Measurements from ENCODE around the gene TTLL11.
"Not testable (repeated sequence)": the region's sequence is repeated elsewhere in the genome, so short reads cannot be mapped to it uniquely, and the experiment has no call there.

The TTLL11 gene

DNA sequence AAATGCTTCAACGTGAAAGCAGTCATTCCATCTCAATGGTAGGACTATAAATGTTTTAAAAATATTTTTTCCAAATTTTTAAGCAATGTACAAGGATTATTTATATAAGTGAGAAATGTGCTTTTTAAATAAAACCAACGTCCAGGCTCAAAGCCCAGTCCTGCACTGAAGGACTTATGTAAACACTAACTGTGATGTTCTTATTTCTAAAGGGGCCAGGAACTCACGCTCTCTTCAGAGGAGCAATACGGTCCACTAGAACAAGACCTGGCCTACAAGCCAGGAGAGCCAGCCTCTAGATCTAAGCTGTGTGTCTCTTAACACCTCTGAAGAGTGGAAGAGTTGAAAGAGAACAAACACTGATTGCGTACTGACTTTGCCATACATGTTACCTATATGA lies 12.1 kb downstream of the TTLL11 start:
- no peak for DNase-seq

DNA sequence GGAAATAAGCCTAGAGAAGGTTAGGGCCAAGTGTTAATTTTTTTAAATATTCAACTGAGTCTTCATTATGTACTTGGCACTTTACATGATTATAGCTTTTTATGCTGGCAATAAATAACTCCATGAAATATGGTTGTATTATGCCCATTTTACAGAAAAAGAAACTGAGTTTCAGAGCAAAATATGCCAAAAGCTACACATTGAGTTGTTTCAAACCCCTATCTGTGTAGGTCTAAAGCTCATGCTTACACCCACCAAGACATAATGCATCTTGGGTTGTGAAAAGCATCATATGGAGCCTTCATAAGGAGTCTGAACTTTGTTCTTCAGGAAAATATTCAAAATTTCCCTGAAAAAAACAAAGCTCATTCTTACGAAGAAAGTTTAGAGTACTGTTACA lies 14.6 kb downstream of the TTLL11 start:
- no peak for DNase-seq

DNA sequence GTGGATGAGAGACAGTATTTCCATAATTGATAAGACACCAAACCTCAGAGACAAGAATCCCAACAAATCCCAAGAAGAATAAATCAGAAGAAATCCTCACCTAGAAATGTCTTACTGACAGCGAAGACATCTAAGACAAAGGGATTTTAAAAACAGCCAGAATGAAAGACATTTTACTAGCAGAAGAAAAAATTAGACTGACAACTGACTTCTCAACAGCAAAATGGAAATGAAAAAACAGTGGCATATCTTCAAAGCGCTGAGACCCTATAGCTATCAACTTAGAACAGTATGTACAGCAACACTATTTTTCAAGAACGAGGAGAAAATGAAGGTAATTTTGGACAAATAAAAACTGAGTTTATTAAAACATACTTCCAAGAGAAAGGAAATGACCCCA lies 16.3 kb downstream of the TTLL11 start:
- DNase-seq = no peak

DNA sequence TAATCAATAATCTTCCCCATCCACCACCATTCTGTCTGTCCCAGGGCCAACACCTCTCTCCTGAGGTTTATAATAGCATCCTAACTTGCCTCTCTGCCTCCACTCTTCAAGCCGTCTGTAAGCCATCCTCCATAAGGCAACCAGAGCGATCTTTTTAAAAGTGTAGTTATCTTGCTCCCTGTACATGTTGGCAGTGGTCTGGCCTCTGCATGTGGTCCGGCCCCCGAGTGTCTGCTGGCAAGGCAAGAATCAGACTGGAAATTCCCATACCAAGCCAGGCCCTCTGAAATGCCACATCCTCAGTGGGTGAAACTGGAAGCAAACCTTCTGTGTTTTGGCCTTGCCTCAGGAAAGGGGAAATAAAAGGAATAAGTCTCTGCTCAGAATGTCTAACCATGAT lies 17.0 kb downstream of the TTLL11 start:
- no peak for DNase-seq

DNA sequence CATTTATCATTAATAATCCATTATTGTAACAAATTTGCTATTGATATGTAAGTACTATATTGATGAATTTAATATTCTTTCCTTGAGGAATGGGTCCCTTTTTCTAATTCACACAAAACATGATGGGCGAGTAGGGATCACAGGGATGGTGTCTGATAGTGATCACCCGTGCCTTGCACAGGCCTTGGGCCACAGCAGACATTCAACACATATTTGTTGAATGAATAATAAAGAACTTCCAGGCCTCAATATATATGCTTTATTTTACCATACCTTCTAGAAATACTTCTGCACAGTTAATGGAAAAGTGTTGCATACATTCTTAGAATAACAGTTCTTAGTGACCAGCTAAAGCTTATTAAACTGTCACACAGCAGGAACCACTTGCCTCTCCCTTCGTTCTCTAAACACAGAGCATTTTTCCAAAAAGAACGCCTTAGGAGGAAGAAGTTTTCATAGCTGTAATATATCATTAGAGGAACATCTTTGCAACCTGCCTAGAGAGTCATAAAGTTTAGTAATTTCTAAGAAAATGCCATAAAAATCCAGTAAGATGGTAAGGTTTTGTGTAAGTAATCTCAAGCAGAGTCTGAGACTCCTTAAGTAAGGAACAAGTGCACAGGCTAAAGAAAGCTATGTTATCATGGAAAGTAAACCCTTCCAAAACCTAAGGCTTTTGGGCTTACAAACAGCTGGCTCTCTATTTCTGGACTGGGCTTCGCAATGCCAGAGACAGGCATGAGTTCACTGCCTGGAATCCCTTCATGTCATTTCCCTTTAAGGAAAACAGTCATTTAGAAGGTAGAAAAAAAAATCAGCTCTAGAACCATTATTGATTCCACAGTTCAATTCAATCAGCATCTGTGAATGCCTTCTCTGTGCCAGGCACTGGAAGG lies 17.7 kb downstream of the TTLL11 start:
- DNase-seq = no peak

DNA sequence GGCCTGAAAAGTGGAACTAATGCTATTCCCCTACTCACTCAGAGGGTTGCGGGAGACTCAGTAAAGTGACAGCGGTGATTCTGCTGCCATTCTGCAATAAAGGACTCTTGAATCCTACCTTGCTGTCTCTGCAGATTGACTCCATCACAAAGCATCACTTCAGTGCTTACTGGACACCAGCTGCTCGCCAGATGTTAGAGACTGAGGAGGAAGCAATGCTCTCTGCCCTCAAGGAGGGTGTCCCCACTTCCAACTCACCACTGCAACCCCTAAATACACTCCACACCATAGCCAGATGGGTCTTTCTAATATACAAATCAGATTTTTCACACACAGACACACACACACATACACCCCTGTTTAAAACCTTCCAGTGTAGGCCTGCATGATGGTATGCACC lies 21.4 kb downstream of the TTLL11 start:
- DNase-seq = no peak

DNA sequence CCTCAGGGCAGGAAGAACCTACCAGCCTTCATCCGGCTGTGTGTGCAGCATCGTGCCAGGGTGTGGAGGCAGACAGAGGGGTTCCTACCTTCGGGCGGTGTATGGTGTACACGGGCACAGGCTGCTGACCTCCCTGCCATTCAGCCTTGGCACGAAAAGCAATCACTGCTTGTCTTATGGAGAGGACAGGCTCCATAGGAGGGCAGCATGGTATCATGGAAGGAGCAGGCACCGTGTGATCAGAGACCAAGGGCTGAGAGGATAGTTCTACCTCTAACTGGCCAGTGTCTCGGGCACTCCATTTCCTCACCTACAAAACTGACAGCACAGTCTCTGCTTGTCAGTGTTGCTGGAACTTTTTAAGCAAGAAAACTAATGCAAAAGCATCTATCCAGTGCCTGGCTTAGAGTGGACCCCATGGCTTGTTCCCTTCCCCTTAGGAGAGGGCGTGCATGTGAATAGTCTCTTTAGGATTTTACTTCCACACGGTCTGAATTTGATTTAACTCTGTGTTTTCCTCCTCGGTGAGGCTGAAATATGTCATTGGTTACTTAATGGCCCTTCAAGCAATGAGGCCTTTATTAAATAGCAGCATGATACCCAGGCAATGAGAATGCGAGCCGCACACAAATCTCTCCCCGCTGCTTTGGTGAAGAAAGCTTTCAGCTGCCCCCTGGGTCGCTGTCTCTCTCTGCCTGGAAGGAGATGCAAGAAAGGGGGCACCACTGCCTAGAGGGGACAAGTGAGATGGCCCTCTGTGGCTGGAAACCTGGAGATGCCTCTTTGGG lies 22.2 kb downstream of the TTLL11 start:
- no peak for DNase-seq

DNA sequence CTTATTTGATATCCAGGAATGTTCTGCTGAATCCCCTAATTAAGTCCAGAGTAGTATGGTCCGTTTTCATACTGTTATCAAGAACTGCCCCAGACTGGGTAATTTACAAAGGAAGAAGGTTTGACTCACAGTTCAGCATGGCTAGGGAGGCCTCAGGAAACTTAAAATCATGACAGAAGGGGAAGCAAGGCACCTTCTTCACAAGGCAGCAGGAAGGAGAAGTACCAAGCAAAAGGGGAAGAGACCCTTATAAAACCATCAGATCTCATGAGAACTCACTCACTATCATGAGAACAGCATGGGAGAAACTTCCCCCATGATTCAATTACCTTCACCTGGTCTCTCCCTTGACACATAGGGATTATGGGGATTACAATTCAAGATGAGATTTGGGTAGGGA lies 26.4 kb downstream of the TTLL11 start:
- DNase-seq = not testable (repeated sequence)

DNA sequence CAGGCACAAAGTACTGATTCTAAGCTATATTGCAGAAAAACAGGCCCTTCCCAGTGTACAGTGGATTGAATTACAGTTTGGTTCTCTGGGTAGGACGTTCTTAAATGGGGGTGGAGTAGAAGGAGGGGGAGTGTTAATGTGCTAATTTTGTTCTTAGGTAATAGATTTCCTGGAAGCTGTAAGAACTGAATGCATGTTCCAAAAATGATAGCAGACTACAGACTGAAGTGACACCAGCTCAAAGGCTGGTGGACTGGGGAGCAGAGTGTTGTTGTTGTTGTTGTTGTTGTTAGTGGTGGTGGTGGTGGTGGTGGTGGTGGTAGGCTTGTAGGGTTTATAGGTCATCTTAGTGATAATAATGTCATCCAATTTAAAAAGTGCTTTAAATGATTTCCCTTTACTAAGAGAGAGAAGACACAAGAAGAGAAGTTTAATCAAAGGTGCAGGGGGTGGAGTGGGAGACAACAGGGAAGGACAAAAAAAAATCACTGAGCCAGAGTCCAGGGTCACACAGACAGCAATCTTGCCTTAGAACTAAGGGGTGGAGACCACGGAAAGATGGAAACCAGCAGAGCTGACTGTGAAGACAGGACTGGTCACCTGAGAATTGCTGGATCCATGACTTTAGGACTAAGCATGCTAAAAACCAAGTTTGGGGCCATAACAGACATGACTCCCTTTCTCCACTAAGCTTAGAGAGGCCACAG lies 27.0 kb downstream of the TTLL11 start:
- no peak for DNase-seq

DNA sequence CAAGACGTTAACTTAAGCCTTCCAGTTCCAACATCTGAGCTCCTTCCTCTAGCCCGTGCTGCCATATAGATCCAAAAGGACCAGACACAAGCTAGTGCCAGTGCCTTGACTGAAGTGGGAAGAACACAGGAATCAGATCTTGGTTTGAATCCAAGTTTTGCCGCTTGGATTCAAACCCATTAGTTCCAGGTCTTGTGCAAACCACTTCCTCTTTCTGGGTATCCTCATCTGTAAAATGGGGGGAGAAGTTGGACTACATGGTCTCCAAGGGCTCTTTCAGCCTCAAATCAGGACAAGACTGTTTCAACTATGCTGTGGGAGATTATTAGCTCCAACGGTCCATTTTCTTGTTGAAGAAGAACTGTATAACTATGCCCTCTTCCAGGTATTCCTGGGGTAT lies 32.6 kb downstream of the TTLL11 start:
- DNase-seq = no peak

DNA sequence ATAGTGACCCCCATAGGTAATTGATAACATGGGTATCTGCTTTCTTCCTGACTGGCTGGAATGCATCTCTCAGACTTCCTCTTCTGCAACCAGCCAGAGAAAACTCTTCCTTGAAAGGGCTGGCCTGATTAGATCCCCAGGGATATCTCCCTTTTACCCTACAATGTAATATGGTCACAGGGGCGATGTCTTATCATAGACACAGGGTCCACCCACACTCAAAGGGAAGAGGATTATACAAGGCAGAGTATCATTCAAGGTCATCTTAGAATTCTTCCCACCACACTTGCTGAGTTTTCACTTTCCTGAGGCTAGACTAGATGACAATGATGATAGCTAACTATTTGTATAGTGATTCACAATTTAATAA lies 33.2 kb downstream of the TTLL11 start:
- no peak for DNase-seq

DNA sequence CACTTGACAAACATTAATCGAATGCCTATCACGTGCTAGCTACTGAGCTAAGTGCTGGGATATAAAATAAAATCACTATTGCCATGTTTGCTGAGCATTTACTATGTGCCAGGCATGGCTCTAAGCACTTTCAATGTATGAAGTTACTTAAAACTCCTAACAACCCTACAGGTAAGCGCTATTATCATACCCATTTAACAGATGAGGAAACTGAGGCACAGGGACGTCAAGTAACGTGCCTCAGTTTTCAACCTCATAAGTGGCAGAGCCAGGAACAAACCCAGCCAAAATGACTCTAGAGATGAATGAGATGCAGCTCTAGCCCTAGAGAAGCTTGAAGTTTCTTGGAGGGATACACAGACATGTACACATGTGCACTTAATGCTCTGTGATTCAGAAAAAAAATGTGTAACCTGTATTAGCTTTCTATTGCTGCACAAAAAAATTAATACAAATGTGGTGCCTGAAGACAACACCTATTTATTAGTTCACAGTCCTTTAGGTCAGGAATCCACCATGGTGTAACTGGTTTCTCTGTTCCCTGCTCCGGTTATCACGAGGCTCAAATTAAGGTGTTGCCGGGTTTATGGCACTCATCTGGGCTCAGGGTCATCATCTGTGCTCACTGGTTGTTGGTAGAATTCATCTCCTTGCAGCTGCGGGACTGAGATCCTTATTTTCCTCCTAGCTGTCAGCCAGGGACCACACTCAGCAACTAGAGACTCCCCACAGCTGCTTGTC lies 33.7 kb downstream of the TTLL11 start:
- DNase-seq = peak in 1 of 2 experiments; percentile 7

DNA sequence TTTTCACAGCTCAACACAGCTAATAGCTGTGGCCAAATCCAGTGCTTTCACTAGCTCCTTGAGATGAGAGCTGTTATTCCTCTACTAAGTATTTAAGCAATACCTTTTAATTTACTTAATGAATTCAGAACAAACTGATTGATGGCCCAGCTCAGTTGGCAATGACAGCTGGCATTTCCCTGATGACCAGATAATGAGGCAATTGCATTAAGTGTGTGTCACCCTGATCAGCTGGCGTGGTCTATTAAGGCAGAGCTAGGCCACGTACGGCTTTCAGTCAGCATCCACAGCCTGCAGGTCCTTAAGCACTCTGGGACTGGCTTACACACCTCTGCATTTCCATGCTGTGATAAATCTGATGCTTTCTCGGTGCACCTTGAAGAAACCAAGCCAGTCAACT lies 34.4 kb downstream of the TTLL11 start:
- DNase-seq = peak; percentile 99 to 100

DNA sequence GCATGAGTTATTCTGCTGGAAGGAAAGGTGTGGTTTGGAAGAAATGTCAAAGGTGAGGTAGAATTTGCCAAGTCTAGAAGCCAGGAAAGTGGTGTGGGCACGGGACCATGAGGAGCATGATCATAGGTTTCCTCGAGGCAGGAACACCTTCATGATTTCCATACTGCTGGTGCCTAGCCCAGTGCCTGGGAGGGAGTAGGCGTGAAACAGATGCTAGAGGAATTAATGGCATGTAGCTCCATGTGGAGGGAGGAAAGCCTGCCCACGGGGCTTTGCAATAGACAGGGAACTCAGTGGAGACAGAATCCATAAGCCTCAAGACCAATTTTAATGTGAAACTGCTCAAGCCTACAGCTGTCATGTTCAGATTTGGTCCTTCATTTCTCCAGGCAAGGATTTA lies 35.1 kb downstream of the TTLL11 start:
- DNase-seq = peak; percentile 78 to 85

DNA sequence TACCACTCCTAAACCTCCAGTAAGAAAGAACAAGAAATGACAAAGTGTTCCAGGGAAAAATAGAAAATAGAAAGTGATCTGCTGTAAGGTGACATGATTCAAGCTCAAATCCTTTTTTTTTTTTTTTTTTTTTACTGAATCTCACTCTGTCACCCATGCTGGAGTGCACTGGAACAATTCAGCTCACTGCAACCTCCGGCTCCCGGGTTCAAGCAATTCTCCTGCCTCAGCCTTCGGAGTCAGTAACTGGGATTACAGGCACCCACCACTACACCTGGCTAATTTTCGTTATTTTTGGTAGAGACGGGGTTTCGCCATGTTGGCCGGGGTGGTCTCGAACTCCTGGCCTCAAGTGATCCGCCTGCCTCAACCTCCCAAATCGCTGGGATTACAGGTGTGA lies 35.9 kb downstream of the TTLL11 start:
- no peak for DNase-seq

DNA sequence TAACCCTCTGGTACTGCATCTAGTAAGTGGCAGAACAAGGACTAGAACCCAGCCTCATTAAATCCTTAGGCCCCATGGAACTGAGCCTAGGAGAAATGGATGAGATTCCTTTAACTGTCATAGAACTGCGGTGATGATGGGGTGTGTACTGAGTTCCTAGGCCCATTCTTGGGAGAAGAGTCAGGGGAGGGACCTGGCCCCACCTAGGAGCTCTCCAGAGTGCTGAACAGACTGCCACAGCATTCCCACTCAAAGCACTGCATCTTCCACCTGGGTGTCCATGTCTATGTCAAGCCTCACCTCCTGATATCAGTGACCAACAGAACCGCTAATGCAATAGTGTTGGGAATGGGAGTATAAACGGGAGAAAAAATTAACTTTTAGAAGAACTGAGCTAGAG lies 36.6 kb downstream of the TTLL11 start:
- no peak for DNase-seq

DNA sequence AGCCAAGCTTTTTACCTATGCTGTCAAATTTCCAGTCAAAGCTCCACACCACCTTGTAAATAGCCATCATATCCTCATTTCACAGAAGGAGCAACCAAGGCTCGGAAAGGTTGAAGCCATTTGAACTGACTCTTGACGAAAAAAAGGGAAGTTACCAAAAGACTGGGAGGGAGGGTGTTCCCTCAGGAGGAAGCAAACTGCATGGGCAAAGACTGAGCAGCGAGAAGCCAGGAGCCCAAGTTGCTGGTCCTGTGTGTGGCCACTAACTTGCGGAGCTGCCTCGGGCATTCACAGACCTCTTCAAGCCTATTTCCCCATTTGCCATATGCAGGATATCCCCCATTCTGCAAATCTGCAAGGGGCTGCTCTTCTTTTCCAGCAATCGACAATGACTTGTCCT lies 37.4 kb downstream of the TTLL11 start:
- no peak for DNase-seq

DNA sequence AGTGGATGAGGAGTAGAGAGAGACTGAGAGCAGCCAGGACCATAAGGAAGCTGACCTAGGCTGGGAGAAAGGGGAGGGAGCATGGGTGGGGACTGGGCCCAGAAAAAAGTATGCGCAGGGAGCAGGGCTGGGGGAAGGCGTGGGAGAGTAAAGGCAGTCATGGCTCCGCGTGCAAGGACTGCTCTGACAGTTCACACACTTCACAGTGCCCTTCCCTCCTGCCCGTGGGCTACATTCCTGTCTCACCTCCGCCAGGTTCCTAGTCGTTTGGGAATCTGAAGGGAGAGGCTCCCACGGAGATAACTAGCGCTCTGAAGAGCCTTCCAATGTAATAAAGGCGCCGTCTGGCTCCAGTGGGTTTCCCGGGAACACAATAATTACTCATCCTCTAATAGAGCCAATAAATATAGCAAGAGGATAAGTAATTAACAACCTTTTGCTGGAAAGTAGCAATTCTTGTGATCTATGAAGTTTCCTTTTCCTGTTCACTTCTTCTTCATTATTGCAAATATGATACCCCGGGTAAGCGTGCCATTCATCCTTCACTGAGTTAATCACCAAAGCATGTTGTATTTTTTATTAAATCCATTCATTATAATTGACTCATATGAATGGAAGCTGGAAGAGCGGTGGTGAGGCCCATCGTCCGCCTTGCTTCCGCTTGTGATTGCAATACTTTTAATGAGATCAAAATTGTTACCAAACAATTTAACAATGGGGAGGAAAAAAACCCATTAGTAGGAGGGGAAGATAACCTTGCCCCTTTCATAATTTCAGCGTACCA lies 39.3 kb downstream of the TTLL11 start:
- DNase-seq = peak in 1 of 2 experiments; percentile 18

DNA sequence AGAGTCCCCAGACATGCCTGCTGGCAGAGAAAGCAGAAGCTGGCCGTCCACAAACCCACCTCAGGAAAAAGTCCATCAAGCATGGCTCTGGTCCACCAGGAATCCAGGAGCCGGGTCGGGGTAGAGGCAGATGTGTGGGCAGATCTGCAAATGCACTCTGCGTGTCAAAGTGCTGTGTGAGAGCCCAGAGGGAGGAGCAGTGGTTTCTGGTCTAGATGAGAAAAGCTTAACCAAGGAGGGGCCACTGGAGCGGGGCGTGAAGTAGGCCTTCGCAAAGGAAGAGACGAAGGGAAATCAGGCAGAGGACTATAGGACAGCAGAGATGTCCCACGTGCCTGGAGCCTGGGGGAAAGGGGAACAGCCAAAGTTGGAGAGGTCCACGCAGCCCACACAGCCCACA lies 40.0 kb downstream of the TTLL11 start:
- no peak for DNase-seq

DNA sequence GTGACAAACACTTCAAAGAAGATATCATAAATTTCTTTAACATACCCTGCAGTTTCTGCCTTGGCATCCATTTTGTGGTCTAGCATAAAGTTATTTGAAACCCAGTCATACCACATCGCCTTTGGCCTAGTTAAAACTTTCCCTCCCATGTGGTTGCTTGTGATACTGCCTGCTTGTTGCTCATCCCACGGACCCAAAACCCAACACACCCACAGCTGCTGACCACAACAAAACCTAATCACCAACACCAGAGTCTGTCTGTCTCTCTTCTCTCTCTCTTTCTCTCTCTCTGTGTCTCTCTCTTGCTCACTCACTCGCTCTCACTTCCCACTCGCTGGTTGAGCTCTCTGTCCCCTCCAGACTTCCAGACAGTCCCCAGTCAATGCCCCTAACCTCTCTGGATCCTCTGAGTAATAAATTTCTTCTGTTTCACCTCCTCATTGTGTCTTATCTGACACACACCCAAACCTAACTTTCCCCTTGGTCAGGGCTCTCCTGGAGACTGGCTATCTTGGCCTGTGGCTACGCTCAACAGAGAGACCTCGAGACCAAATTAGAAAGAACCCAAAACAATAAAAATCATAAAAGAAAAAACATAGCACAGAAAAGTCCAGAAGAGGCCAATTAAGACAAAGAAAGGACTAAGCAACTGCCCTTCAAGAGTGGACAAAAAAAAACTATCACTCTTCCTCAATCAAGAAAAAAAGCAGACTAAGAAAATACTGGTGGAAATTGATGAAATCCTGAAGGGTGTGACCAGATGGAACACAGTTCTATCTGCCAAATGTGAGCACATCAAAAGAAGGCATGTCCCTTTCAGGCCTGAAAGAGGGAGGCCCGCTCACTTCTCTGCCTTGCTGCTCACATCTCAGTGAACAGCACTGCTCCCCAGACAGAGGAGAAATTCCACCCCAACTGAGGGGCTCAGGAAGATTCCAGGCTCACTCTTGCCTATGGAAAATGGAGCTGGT lies 41.5 kb downstream of the TTLL11 start:
- no peak for DNase-seq

DNA sequence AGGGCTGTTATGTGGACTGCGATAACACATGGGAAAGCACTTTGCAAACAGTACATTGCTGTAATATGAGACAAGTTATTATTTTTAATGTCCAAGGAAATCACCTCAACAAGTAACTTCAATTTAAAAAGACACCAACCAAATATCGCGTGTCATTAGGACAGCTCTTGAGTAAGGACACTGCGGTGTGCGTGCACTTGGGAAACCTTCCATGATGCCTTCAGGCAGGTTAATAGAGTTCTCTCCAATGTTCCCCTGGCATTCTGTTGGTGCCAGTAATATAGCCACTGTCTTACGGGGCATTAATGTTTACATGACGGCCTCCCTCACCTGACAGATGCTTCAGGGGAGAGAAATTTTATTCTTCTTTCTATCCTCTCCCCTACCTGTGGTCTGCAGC lies 42.9 kb downstream of the TTLL11 start:
- no peak for DNase-seq

Data from NCI-H524 (cell line).